Measurements from ENCODE around the gene SRPK3. TPM values are rescaled to one million over a fixed set of nuclear protein-coding genes. Genes with fewer than 3 reads are reported as not detected.

The SRPK3 gene
- total RNA-seq, 6 donors from 2014 or later: 0.20 to 0.44 (median 0.23) TPM; not detected in 2

DNA sequence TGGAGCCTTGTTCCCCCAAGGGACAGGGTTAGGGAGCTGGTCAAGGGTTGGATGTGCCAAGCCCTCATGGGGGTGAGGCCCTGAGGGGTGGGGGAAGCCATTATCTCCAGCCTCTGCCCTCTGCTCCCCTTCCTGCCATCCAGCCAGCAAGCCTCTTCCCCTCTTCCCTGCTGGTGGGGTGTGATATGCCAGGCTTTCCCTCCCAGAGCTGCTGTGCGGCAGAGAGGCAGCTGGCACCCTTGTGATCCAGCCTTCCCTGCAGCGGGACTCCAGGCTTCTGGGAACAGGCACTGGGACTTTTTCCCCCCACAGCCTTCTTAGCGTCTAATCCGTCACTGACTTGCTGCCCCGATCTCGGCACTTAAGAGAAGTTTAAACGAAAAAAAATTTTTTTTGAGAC is 19.9 kb downstream of the SRPK3 start:
- TF ChIP-seq, protein P1, sequence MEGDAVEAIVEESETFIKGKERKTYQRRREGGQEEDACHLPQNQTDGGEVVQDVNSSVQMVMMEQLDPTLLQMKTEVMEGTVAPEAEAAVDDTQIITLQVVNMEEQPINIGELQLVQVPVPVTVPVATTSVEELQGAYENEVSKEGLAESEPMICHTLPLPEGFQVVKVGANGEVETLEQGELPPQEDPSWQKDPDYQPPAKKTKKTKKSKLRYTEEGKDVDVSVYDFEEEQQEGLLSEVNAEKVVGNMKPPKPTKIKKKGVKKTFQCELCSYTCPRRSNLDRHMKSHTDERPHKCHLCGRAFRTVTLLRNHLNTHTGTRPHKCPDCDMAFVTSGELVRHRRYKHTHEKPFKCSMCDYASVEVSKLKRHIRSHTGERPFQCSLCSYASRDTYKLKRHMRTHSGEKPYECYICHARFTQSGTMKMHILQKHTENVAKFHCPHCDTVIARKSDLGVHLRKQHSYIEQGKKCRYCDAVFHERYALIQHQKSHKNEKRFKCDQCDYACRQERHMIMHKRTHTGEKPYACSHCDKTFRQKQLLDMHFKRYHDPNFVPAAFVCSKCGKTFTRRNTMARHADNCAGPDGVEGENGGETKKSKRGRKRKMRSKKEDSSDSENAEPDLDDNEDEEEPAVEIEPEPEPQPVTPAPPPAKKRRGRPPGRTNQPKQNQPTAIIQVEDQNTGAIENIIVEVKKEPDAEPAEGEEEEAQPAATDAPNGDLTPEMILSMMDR (IDR thresholded peaks at IDR 0.05): no peak
- H3K36me3 ChIP-seq: peaks cover 0 to 31% (median 12%) of the 10 kb centered on the region in 4 donors
- 88 to 98% methylated on average over 6 to 7 of the region's 7 CpGs for WGBS, 2 donors
- DNase-seq: no peak
- no peak overlapping the region for H3K4me3 ChIP-seq
- H3K9me3 ChIP-seq: peaks cover 0 to 32% (median 0%) of the 10 kb centered on the region in 4 donors
- peaks cover 0 to 3% (median 0%) of the 10 kb centered on the region in 4 donors for H3K27me3 ChIP-seq
- H3K27ac ChIP-seq: no peak overlapping the region
- ATAC-seq (ENCODE audit: low FRiP score in 2 of 2): no peak
- peaks cover 0 to 8% (median 4%) of the 10 kb centered on the region in 4 donors for H3K4me1 ChIP-seq

DNA sequence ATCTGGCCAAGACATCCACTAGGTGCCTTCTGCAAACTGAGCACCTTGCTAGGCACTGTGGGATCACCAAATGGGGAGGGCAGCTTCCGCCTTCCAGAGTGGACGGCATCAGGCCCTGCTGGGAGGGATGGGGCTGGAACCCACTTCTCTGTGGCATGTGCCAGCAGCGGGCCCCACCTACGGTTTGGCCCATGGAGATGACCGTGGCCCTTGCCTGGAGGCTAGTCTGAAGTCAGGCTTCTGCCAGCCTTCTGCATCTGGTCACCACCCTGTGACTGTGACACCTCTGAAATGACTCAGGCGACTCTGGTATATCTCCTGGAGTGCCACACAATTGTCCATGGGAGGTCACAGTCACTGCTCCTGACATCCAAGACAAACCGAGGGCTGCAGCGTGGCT is 20.8 kb downstream of the SRPK3 start:
- no peak for TF ChIP-seq POLR2A (IDR thresholded peaks at IDR 0.05)
- peak in 1 of 2 donors; percentile 2 for DNase-seq
- WGBS, 2 donors: 88 to 100% methylated on average over 2 to 8 of the region's 8 CpGs

DNA sequence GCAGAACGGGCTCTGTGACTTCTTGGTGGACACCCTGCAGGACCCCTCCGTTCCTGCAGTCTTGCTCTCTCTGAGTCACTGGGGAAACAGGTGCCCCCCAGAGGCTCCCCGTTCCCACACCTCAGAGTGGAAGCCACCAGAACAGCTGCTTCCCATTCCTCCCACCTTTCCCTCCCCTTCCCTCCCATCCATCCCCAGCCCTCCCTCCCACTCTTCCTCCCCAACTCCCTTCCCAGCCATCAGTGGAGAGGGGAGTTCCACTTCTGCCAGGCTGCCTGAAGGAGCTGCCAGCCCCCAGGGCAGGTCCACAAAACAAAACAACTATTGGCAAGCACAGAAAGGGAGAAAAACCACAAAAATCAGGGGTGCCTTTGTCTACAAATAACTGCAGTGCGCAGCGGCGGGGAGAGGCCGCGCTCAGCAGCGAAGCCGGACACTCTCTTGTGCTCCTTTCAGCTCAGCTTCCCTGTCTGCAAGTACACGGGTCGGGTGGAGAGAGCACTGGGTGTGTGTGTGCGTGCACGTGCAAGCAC is 21.7 kb downstream of the SRPK3 start:
- Histone ChIP-seq H3K27me3 (peaks cover 0 to 5% (median 0%) of the 10 kb centered on the region in 4 donors), H3K9me3 (peaks cover 0 to 23% (median 0%) of the 10 kb centered on the region in 4 donors), H3K4me1 (no peaks in the 10 kb centered on the region), H3K4me3 (no peak overlapping the region), H3K27ac (no peak overlapping the region), H3K36me3 (peaks cover 0 to 20% (median 9%) of the 10 kb centered on the region in 4 donors)
- WGBS, 2 donors: 61 to 71% methylated on average over 8 to 14 of the region's 14 CpGs
- DNase-seq (peak in 1 of 2 donors; percentile 44), ATAC-seq (ENCODE audit: low FRiP score in 2 of 2) (no peak)
- TF ChIP-seq POLR2A (IDR thresholded peaks at IDR 0.05) (no peak), EP300 (IDR thresholded peaks at IDR 0.05) (no peak), POLR2AphosphoS5 (IDR thresholded peaks at IDR 0.05) (no peak)
- TF ChIP-seq, protein P1 (IDR thresholded peaks at IDR 0.05): no peak

More for the DNA sequence above, 20.8 kb downstream of the SRPK3 start:
- Histone ChIP-seq H3K4me3 (no peak overlapping the region), H3K4me1 (no peaks in the 10 kb centered on the region), H3K27me3 (peaks cover 0 to 5% (median 0%) of the 10 kb centered on the region in 4 donors), H3K9me3 (peaks cover 0 to 32% (median 0%) of the 10 kb centered on the region in 4 donors), H3K36me3 (peaks cover 0 to 29% (median 12%) of the 10 kb centered on the region in 4 donors), H3K27ac (no peak overlapping the region)
- no peak for ATAC-seq (ENCODE audit: low FRiP score in 2 of 2)

DNA sequence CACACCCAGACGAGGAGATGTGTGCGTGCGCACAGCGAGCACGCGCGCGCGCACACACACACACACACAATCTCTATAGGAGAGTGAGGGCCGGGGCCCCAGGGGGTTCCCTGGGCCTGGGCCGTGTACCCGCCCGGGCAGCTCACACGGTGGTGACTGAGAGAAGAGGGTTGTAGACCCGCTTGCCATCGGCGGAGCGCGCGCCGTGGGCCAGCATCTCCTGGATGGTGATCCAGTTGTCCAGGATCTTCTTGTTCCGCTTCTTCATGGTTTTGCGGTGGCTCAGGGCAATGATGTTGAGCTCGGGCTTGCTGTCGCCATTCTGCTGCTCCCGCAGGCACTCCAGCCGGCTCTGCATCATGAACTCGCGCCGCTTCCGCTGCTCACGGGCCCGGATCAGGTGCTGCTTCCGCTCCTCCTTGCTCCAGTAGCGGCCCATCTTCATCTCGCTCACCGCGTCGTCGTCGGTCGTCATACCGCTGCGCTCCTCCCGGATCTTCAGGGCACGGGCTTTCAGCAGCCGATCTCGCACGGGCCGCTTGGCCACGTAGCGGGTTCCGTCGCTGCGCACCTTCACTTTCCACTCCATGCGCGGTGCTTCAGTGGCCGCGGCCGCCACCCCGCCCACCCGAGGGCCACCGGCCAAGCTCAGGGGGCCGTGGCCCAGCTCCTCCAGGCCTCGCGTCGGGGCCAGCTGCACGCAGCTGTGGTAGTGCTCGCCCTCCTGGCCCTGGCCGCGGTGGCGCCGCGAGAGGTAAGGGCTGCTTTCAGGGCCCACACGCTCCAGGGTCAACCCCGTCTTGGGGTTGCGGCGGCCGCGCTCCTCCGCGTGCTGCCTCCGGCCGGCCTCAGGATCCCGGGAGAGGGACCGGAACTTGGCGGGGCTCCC is 22.6 kb downstream of the SRPK3 start:
- ATAC-seq (ENCODE audit: low FRiP score in 2 of 2) (no peak), DNase-seq (peak in 1 of 2 donors; percentile 65)
- peaks cover 0 to 5% (median 0%) of the 10 kb centered on the region in 4 donors for H3K27me3 ChIP-seq
- H3K4me1 ChIP-seq: no peaks in the 10 kb centered on the region
- TF ChIP-seq POLR2AphosphoS5 (IDR thresholded peaks at IDR 0.05) (no peak), POLR2A (IDR thresholded peaks at IDR 0.05) (no peak), EP300 (IDR thresholded peaks at IDR 0.05) (no peak)
- TF ChIP-seq, protein P1 (IDR thresholded peaks at IDR 0.05): no peak
- peaks cover 0 to 11% (median 4%) of the 10 kb centered on the region in 4 donors for H3K36me3 ChIP-seq
- 95% methylated on average over 48 to 86 of the region's 87 CpGs for WGBS, 2 donors
- no peak overlapping the region for H3K4me3 ChIP-seq
- peaks cover 0 to 18% (median 0%) of the 10 kb centered on the region in 4 donors for H3K9me3 ChIP-seq
- H3K27ac ChIP-seq: no peak overlapping the region

DNA sequence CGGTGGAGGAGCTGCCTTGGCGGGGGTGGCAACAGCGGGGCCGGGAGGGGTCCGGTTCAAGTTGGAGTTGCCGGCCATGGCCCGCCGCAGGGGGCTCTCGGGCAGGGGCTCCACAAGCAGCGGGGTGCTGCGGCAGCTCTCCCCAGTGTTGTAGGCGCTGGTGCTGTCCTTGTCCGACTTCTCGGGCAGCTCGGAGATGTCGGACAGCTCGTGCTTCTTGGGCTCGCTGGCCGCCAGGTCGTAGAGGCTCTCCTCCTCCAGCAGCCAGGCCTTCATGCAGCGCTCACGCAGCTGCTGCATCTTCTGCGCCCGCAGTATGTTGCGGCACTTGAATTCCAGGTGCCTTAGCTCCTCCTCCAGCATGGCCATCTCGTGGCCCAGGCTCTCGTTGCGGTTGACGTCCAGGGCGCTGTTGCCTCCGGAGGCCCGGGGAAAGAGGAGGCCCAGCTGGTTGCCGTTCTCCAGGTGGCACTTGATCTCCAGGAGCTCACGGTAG is 23.3 kb downstream of the SRPK3 start:
- TF ChIP-seq POLR2A (IDR thresholded peaks at IDR 0.05) (no peak), POLR2AphosphoS5 (IDR thresholded peaks at IDR 0.05) (no peak), EP300 (IDR thresholded peaks at IDR 0.05) (no peak)
- TF ChIP-seq, protein P1 (IDR thresholded peaks at IDR 0.05): no peak
- ATAC-seq (ENCODE audit: low FRiP score in 2 of 2) (no peak), DNase-seq (no peak)
- peaks cover 0 to 13% (median 0%) of the 10 kb centered on the region in 4 donors for H3K9me3 ChIP-seq
- no peaks in the 10 kb centered on the region for H3K4me1 ChIP-seq
- no peak overlapping the region for H3K4me3 ChIP-seq
- H3K27ac ChIP-seq: no peak overlapping the region
- H3K36me3 ChIP-seq: peaks cover 0 to 4% (median under 1%) of the 10 kb centered on the region in 4 donors
- peaks cover 0 to 5% (median 0%) of the 10 kb centered on the region in 4 donors for H3K27me3 ChIP-seq
- 93% methylated on average over 34 of the region's 34 CpGs; no CpG with 5 or more reads in 1 of the 2 donors for WGBS, 2 donors

All from upper lobe of left lung (tissue), 6 donors.